Spleen (tissue), 7 donors: ENCODE measurements around the gene AHSP.

Source experiments
- CTCF ChIP-seq, 11 experiments: fragments of 200-600 bp in 7 of 11; fragments of 450-650 bp in 4 of 11; sonication (generic) in 4 of 11; IDR thresholded peaks in 8 of 11; conservative IDR thresholded peaks in 3 of 11; 1 replicate in 7 of 11; 2 replicates in 4 of 11; pipeline versions ENCODE4 v1.4.0 to v1.8.0; 2016 to 2021; ENCODE audit warnings: antibody characterized with exemption in 11 of 11, inconsistent platforms in 4 of 11, mild to moderate bottlenecking in 1 of 11
- POLR2A ChIP-seq, 3 donors: fragments of 450-650 bp; IDR thresholded peaks; one replicate each; pipeline ENCODE4 v1.5.1; 2017; ENCODE audit warnings: antibody characterized with exemption in 3 of 3, mild to moderate bottlenecking in 1 of 3
- POLR2AphosphoS5 ChIP-seq, 3 donors: sonication (generic); formaldehyde crosslinking; IDR thresholded peaks; one replicate each; pipeline ENCODE4 v1.5.1; 2017; ENCODE audit warnings: antibody characterized with exemption in 3 of 3
- donor health status: DM: no; HTN: no; CAD: no; lungs with moderate emphysema.
- donor health status: DM: no; HTN: no; CAD: no.
- donor health status: DM: no; HTN: no; CAD: no.

- TF ChIP-seq CTCF (IDR thresholded peaks at IDR 0.05 in 8 of 11, conservative IDR thresholded peaks at IDR 0.05 in 3 of 11), result no peak
- TF ChIP-seq POLR2AphosphoS5 (IDR thresholded peaks at IDR 0.05), result no peak
- no peak for TF ChIP-seq POLR2A (IDR thresholded peaks at IDR 0.05)
Measured at GRCh38 chr16:31517800-31518402, 9.8 kb upstream of the AHSP start.
